Activated T-cell treated with anti-CD3 and anti-CD28 coated beads, Interleukin-2, amount 50 U/mL, for 72 hours (primary cell): Measurements from ENCODE around the gene ATAD5. TPM values are rescaled to one million over a fixed set of nuclear protein-coding genes. Genes with fewer than 3 reads are reported as not detected.

Source experiments
- ATAC-seq, 2 donors: fragments of 150-1000 bp; cut with Tn5 transposase; replicated peaks in 1 of 2; 2 replicates each; pipeline ENCODE4 v1.10.0; 2021; ENCODE audit warnings: moderate library complexity in 2 of 2, mild to moderate bottlenecking in 1 of 2
- DNase-seq, 2 donors: peaks; one replicate each; pipeline ENCODE4 v3.0.0; 2021 to 2022; ENCODE audit warnings: mixed read lengths in 1 of 2
- H3K27ac Mint-ChIP-seq: one replicate; pipeline ENCODE4 v1.8.0; 2022; ENCODE audit warnings: mild to moderate bottlenecking, moderate library complexity, mixed read lengths
- H3K27me3 Mint-ChIP-seq: one replicate; pipeline ENCODE4 v1.8.0; 2022; ENCODE audit warnings: low read depth, mixed read lengths
- H3K36me3 Mint-ChIP-seq, 2 donors: one replicate each; pipeline ENCODE4 v1.8.0; 2022; ENCODE audit warnings: mixed read lengths in 2 of 2, mild to moderate bottlenecking in 1 of 2; ENCODE audit not compliant: insufficient read depth in 2 of 2
- H3K4me1 Mint-ChIP-seq: one replicate; pipeline ENCODE4 v1.8.0; 2022; ENCODE audit warnings: low read depth, mixed read lengths
- H3K4me3 Mint-ChIP-seq, 2 donors: one replicate each; pipeline ENCODE4 v1.8.0; 2022; ENCODE audit warnings: mild to moderate bottlenecking in 2 of 2, mixed read lengths in 2 of 2, moderate library complexity in 2 of 2
- H3K9me3 Mint-ChIP-seq, 2 donors: one replicate each; pipeline ENCODE4 v1.8.0; 2022; ENCODE audit warnings: mixed read lengths in 2 of 2
- total RNA-seq, 2 donors: library from RNA; stranded (reverse); gene quantifications; one replicate each; pipeline ENCODE4 v1.2.3, GENCODE V29; 2022

The ATAD5 gene, protein sequence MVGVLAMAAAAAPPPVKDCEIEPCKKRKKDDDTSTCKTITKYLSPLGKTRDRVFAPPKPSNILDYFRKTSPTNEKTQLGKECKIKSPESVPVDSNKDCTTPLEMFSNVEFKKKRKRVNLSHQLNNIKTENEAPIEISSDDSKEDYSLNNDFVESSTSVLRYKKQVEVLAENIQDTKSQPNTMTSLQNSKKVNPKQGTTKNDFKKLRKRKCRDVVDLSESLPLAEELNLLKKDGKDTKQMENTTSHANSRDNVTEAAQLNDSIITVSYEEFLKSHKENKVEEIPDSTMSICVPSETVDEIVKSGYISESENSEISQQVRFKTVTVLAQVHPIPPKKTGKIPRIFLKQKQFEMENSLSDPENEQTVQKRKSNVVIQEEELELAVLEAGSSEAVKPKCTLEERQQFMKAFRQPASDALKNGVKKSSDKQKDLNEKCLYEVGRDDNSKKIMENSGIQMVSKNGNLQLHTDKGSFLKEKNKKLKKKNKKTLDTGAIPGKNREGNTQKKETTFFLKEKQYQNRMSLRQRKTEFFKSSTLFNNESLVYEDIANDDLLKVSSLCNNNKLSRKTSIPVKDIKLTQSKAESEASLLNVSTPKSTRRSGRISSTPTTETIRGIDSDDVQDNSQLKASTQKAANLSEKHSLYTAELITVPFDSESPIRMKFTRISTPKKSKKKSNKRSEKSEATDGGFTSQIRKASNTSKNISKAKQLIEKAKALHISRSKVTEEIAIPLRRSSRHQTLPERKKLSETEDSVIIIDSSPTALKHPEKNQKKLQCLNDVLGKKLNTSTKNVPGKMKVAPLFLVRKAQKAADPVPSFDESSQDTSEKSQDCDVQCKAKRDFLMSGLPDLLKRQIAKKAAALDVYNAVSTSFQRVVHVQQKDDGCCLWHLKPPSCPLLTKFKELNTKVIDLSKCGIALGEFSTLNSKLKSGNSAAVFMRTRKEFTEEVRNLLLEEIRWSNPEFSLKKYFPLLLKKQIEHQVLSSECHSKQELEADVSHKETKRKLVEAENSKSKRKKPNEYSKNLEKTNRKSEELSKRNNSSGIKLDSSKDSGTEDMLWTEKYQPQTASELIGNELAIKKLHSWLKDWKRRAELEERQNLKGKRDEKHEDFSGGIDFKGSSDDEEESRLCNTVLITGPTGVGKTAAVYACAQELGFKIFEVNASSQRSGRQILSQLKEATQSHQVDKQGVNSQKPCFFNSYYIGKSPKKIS (N-terminal part only)
- total RNA-seq: 10 to 100 TPM; 34.4 to 35.7 TPM

DNA sequence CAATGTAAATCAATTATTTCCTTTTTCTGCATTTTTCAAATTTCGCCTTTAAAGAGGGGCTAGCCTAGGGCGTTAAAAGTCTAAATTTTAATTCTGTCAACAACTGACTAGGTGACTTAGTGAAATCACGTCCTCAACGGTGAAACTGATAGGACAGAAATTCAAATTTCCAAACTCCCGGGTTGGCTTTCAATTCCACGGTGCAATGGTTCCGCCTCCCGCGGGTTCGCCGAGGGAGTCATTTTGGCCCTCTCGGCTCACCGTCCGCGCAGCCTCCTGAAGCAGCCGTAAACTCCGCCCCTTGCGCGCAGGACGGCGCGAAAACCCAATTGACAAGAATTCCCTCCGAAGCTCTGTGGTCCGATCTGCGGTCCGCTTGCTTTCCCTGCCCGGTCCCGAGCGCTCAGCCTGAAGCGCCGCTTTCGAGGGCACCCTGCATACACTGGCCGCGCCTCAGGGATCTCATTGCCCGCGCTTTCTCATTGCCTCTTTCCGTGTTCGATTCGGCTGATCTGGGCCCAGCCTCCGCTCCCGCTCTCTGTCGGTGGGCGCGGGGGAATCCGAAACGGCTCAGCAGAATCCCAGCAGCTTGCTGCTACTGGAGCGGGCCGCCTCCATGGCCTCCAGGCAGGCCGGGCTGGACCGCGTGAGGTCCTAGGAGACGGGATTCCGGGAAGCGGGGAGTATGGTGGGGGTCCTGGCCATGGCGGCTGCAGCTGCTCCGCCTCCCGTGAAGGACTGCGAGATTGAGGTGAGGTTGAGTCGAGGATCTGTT is at the start of gene ATAD5:
Gene ATAD5, plus strand, starts transcription at position 304 of the 775 bp plus-strand sequence. Its CDS starts 382 bp downstream, at position 686.
- H3K4me3 Mint-ChIP-seq: peak within 1 kb of the TSS; percentile 94 to 98
- DNase-seq (peak; percentile 90), ATAC-seq (peak; percentile 96 to 97)
- peaks cover 12 to 21% of the 10 kb centered on the region in 2 donors for H3K36me3 Mint-ChIP-seq
- peaks cover 31% of the 10 kb centered on the region for H3K4me1 Mint-ChIP-seq
- H3K27me3 Mint-ChIP-seq: no peaks in the 10 kb centered on the region
- H3K9me3 Mint-ChIP-seq: no peaks in the 10 kb centered on the region
- H3K27ac Mint-ChIP-seq: peak within 1 kb of the TSS; percentile 90

- H3K27me3 Mint-ChIP-seq: no peaks in the 10 kb centered on the region
- ATAC-seq (no peak), DNase-seq (no peak)
- no peak overlapping the region for H3K4me3 Mint-ChIP-seq
- peak overlapping the region; percentile 88 for H3K27ac Mint-ChIP-seq
- H3K4me1 Mint-ChIP-seq: peaks cover 23% of the 10 kb centered on the region
- peaks cover 8 to 22% of the 10 kb centered on the region in 2 donors for H3K36me3 Mint-ChIP-seq
- H3K9me3 Mint-ChIP-seq: no peaks in the 10 kb centered on the region
Measured at GRCh38 chr17:30782206-30782605, 49.6 kb upstream of the ATAD5 start.

DNA sequence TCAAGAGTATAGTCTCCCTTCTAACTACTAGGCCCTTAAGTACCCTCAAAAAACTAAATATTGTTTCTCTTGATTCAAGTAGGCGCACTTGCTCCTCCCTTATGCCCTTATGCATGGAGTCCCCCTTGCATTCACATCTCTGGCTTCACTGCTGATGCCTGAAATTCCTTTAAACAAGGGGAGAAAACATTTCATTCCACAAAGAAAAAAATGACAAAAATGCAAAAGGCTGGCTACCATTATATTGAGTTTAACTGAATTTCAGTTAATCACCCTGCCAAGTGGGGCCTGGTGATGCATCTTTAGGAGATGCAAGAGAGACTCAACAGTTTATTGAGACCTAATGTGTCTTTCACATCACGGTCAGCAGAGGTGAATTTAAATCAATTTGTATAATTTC is 42.8 kb upstream of the ATAD5 start:
- ATAC-seq: no peak
- peaks cover 4 to 27% of the 10 kb centered on the region in 2 donors for H3K36me3 Mint-ChIP-seq
- H3K9me3 Mint-ChIP-seq: no peaks in the 10 kb centered on the region
- peaks cover 21% of the 10 kb centered on the region for H3K4me1 Mint-ChIP-seq
- no peaks in the 10 kb centered on the region for H3K27me3 Mint-ChIP-seq
- DNase-seq: no peak
- H3K27ac Mint-ChIP-seq: peak overlapping the region; percentile 96
- H3K4me3 Mint-ChIP-seq: peak overlapping the region in 1 of 2 donors; percentile 2

DNA sequence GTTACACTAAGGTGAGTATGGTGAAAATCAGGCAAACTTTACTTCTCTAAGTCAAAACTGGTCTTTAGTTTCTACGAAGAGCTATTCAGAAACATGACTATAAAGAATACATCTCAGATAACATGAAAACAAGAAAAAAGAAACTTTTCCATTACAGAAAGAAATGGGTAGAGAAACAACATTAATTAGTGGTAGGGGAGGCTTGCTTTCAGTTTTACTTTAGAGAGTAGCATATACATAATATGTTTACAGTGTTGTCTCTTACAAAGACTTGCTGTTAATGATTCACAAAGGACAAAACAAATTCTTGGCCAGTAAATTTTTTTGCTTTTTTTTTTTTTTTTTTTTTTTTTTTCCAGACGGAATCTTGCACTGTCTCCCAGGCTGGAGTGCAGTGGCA is 41.5 kb upstream of the ATAD5 start:
- H3K36me3 Mint-ChIP-seq: peaks cover 4 to 34% of the 10 kb centered on the region in 2 donors
- no peak for DNase-seq
- no peaks in the 10 kb centered on the region for H3K27me3 Mint-ChIP-seq
- peak; percentile 55 to 56 for ATAC-seq
- peaks cover 30% of the 10 kb centered on the region for H3K4me1 Mint-ChIP-seq
- no peaks in the 10 kb centered on the region for H3K9me3 Mint-ChIP-seq
- H3K27ac Mint-ChIP-seq: peak overlapping the region; percentile 96
- peak overlapping the region in 1 of 2 donors; percentile 78 for H3K4me3 Mint-ChIP-seq

DNA sequence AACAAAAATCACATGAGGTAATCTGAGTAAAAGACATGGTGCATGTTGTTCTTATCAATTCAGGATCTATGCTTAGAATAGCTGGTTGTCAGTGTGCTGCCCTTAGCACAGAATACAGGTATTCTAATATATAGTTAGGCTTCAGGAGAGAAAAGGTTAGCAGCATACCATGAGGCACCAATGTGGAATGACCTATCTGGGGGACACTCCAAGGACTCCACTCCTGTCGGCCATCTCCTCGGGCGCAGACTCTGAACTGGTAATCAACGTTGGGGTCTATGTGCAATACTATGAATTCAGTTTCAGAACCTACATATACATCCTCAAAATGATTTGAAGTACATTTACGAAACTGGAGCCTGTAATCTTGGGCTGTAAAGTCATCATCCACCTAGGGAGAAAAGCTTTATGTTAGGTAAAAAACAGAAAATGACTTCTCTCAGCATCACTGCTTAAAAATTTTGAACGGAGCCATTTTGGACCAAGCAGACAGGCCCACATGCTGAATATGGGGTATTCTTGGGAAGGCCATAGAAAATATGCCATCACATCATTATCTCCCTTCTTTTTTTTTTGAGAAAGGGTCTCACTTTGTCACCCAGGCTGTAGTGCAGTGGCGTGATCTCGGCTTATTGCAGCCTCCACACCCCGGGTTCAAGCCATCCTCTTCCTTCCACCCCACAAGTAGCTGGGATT is 38.3 kb upstream of the ATAD5 start:
- peaks cover 11 to 34% of the 10 kb centered on the region in 2 donors for H3K36me3 Mint-ChIP-seq
- peaks cover 57% of the 10 kb centered on the region for H3K4me1 Mint-ChIP-seq
- no peak for ATAC-seq
- H3K9me3 Mint-ChIP-seq: no peaks in the 10 kb centered on the region
- no peak overlapping the region for H3K4me3 Mint-ChIP-seq
- no peaks in the 10 kb centered on the region for H3K27me3 Mint-ChIP-seq
- DNase-seq: no peak
- peak overlapping the region; percentile 85 for H3K27ac Mint-ChIP-seq

DNA sequence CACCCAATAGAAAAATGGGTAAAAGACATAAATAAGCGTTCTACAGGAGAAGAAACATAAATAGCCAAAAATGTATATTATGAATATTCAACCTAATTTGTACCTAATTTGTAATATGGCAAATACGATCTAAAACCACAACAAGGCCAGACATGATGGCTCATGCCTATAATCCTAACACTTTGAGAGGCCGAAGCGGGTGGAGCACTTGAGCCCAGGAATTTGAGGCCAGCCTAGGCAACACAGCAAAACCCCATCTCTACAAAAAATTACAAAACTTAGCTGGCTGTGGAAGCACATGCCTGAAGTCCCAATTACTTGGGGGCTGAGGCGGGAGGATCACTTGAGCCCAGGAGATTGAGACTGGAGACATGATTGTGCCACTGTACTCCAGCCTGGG is 37.4 kb upstream of the ATAD5 start:
- H3K9me3 Mint-ChIP-seq: no peaks in the 10 kb centered on the region
- DNase-seq: no peak
- no peak overlapping the region for H3K4me3 Mint-ChIP-seq
- peaks cover 11 to 32% of the 10 kb centered on the region in 2 donors for H3K36me3 Mint-ChIP-seq
- no peak for ATAC-seq
- no peaks in the 10 kb centered on the region for H3K27me3 Mint-ChIP-seq
- peaks cover 53% of the 10 kb centered on the region for H3K4me1 Mint-ChIP-seq
- H3K27ac Mint-ChIP-seq: peak overlapping the region; percentile 85

DNA sequence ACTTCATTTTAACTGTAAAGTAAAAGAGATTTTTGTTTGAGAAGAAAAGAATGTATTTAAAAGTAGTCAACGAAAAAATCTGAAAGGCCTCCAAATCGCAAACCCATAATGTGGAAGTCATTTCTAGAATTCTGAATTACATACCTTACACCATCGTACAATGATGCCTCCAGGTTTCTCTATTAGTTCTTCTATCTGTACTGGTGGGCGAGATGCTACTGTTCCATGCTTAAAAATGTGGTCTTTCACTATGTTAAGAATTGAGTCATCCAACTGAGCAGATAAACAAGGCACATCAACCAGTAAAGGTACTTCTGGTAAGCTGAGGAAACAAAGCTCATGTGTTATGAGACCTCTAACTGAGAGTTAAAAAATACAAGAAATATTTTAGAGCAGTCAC is 35.8 kb upstream of the ATAD5 start:
- peak; percentile 100 for ATAC-seq
- Mint-ChIP-seq H3K9me3 (no peaks in the 10 kb centered on the region), H3K4me1 (peaks cover 42% of the 10 kb centered on the region), H3K27ac (peak overlapping the region; percentile 96), H3K4me3 (peak overlapping the region; percentile 56 to 72), H3K27me3 (no peaks in the 10 kb centered on the region), H3K36me3 (peaks cover 12 to 35% of the 10 kb centered on the region in 2 donors)
- DNase-seq: peak; percentile 32 to 37

DNA sequence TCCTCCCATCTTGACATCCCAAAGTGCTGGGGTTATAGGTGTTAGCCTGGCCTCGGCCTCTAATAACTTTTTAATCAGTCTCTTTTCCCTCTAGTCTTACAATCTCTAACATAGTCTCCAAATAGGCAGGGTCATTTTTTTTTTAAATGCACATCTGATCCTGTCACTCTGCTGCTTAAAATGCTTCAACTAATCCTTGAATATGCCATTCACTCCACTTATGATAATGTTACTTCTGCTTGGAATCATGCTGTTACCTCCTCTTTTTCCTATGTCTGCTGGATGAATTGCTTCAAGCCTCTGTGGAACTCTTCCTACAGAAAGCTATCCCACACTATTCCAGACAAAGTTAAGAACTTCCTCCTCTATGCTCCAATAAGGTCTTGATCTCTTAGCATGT is 30.1 kb upstream of the ATAD5 start:
- ATAC-seq (no peak), DNase-seq (no peak)
- peak overlapping the region; percentile 21 for H3K27ac Mint-ChIP-seq
- H3K4me1 Mint-ChIP-seq: peaks cover 43% of the 10 kb centered on the region
- H3K27me3 Mint-ChIP-seq: no peaks in the 10 kb centered on the region
- H3K9me3 Mint-ChIP-seq: peaks cover 2 to 3% of the 10 kb centered on the region in 2 donors
- H3K4me3 Mint-ChIP-seq: no peak overlapping the region
- H3K36me3 Mint-ChIP-seq: peaks cover 19 to 45% of the 10 kb centered on the region in 2 donors

DNA sequence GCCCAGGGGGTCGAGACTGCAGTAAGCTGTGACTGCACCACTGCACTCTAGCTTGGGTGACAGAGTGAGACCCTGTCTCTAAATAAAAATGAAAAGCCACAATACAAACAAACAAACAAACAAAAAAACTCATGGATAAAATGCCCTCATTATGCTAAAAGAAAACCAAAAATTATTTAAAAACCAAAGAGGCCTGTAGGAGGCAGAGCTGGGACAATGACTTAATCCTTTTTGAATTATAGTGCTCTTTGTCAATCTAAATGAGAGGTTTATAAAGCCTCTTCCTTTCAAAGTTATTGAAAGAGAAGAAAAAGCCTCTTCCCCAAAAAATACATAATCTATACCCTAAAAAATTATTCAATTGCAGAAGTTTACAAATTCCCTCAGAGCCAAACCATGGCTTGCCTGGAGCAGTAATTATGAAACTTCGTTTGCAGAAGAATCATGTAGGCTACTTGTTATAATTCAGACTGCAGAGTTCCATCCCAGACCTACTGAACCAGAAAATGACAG is 25.8 kb upstream of the ATAD5 start:
- H3K27ac Mint-ChIP-seq: peak overlapping the region; percentile 95
- no peaks in the 10 kb centered on the region for H3K27me3 Mint-ChIP-seq
- H3K9me3 Mint-ChIP-seq: peaks cover 2 to 3% of the 10 kb centered on the region in 2 donors
- ATAC-seq (no peak), DNase-seq (no peak)
- peaks cover 14 to 29% of the 10 kb centered on the region in 2 donors for H3K36me3 Mint-ChIP-seq
- peaks cover 73% of the 10 kb centered on the region for H3K4me1 Mint-ChIP-seq
- H3K4me3 Mint-ChIP-seq: peak overlapping the region; percentile 79 to 85

- peaks cover 81% of the 10 kb centered on the region for H3K4me1 Mint-ChIP-seq
- no peak for ATAC-seq
Measured at GRCh38 chr17:30807896-30808295, 23.9 kb upstream of the ATAD5 start.

GRCh38 chr17:30808785-30809286 is 22.9 kb upstream of the ATAD5 start:
- DNase-seq (peak; percentile 28 to 49), ATAC-seq (peak; percentile 78 to 82)
- peaks cover 87% of the 10 kb centered on the region for H3K4me1 Mint-ChIP-seq
- no peaks in the 10 kb centered on the region for H3K27me3 Mint-ChIP-seq
- H3K36me3 Mint-ChIP-seq: peaks cover 2 to 10% of the 10 kb centered on the region in 2 donors
- H3K4me3 Mint-ChIP-seq: peak overlapping the region; percentile 85 to 90
- no peaks in the 10 kb centered on the region for H3K9me3 Mint-ChIP-seq
- H3K27ac Mint-ChIP-seq: peak overlapping the region; percentile 99

More at GRCh38 chr17:30807896-30808295, 23.9 kb upstream of the ATAD5 start:
- peaks cover 8 to 18% of the 10 kb centered on the region in 2 donors for H3K36me3 Mint-ChIP-seq
- peak overlapping the region; percentile 95 for H3K27ac Mint-ChIP-seq
- no peak for DNase-seq
- H3K9me3 Mint-ChIP-seq: peaks cover 2 to 3% of the 10 kb centered on the region in 2 donors
- peak overlapping the region; percentile 85 to 90 for H3K4me3 Mint-ChIP-seq
- no peaks in the 10 kb centered on the region for H3K27me3 Mint-ChIP-seq
